Endothelial cell of umbilical vein (primary cell): ENCODE results near the gene MGAT5B. TPM values are rescaled to one million over a fixed set of nuclear protein-coding genes. Genes with fewer than 3 reads are reported as not detected.

Experiments
- BruUV-seq: library from RNA; stranded (reverse); fragments of 400-500 nt; replicated peaks from 2 replicates; lab custom pipeline; 2021; lab: Mats Ljungman, UMichigan
- CTCF ChIA-PET: fragments of 300-600, 350-600 bp; sonication (Branson Sonifier 250); formaldehyde crosslinking; loops from one replicate; lab custom pipeline; 2021; ENCODE audit warnings: antibody characterized with exemption, inconsistent platforms; lab: Charles Lee
- POLR2A ChIA-PET: fragments of 300-600, 350-600 bp; sonication (Branson Sonifier 250); formaldehyde crosslinking; loops from one replicate; lab custom pipeline; 2021; ENCODE audit warnings: antibody characterized with exemption, inconsistent platforms; lab: Charles Lee
- DNase-seq: peaks from one replicate; pipeline ENCODE4 v3.0.0-alpha.2; 2011; ENCODE audit warnings: low read depth, low spot score
- FAIRE-seq: peaks from 2 replicates; lab custom pipeline; 2011; peaks lifted over from hg19 to GRCh38; lab: Jason Lieb, UNC
- H2AFZ ChIP-seq: 2 replicates; pipeline ENCODE4 v1.6.0; 2012; ENCODE audit warnings: low read depth, low read length, control low read depth, inconsistent platforms
- H3K27ac ChIP-seq: 2 replicates; pipeline ENCODE4 v1.5.1; 2011; ENCODE audit warnings: low read depth, mild to moderate bottlenecking, control low read depth, low read length, moderate library complexity; ENCODE audit not compliant: insufficient read depth
- H3K27me3 ChIP-seq, 2 experiments: 2 replicates each; pipeline versions ENCODE4 v1.6.0 to v1.6.1; 2011; ENCODE audit warnings: low read length in 2 of 2, mixed read lengths in 1 of 2; ENCODE audit not compliant: control insufficient read depth in 2 of 2, insufficient read depth in 2 of 2
- H3K36me3 ChIP-seq, 2 experiments: 2 replicates in 1 of 2; 3 replicates in 1 of 2; pipeline ENCODE4 v1.5.1; 2011; ENCODE audit warnings: low read length in 2 of 2, mild to moderate bottlenecking in 1 of 2, moderate library complexity in 1 of 2; ENCODE audit not compliant: control insufficient read depth in 2 of 2, insufficient read depth in 2 of 2; ENCODE audit errors: extremely low read depth in 1 of 2
- H3K4me1 ChIP-seq: 3 replicates; pipeline ENCODE4 v1.5.1; 2011; ENCODE audit warnings: mild to moderate bottlenecking, low read length; ENCODE audit not compliant: control insufficient read depth, insufficient read depth; ENCODE audit errors: extremely low read depth
- H3K4me2 ChIP-seq: 2 replicates; pipeline ENCODE4 v1.6.1; 2011; ENCODE audit warnings: low read length, control low read depth, mixed read lengths; ENCODE audit not compliant: insufficient read depth
- H3K4me3 ChIP-seq, 3 experiments: fragments of 200-600 bp in 1 of 3; sonication (generic), shearing (Covaris generic) in 1 of 3; replicated peaks in 1 of 3; 2 replicates each; pipeline ENCODE4 v1.5.1; 2011 to 2016; ENCODE audit warnings: control low read depth in 3 of 3, low read length in 3 of 3, mild to moderate bottlenecking in 2 of 3, inconsistent platforms in 1 of 3, low read depth in 1 of 3, moderate library complexity in 1 of 3; ENCODE audit not compliant: insufficient read depth in 1 of 3
- H3K79me2 ChIP-seq: 2 replicates; pipeline ENCODE4 v1.6.0; 2012; ENCODE audit warnings: low read length, inconsistent platforms; ENCODE audit not compliant: control insufficient read depth, insufficient read depth
- H3K9ac ChIP-seq: replicated peaks from 2 replicates; pipeline ENCODE3; 2011; ENCODE audit warnings: low read length, control low read depth; ENCODE audit not compliant: insufficient read depth; ENCODE audit errors: extremely low read depth
- H3K9me1 ChIP-seq: replicated peaks from 3 replicates; pipeline ENCODE4 v1.6.0; 2011; ENCODE audit warnings: mild to moderate bottlenecking, low read length; ENCODE audit not compliant: control insufficient read depth, insufficient read depth; ENCODE audit errors: extremely low read depth
- H3K9me3 ChIP-seq: replicated peaks from 2 replicates; pipeline ENCODE4 v1.5.1; 2012; ENCODE audit warnings: low read length, inconsistent platforms; ENCODE audit not compliant: control insufficient read depth, insufficient read depth
- H4K20me1 ChIP-seq: replicated peaks from 2 replicates; pipeline ENCODE3; 2011; ENCODE audit warnings: mild to moderate bottlenecking, low read length; ENCODE audit not compliant: control insufficient read depth, insufficient read depth; ENCODE audit errors: extremely low read depth
- EZH2 ChIP-seq: IDR thresholded peaks from 2 replicates; pipeline ENCODE4 v1.6.1; 2012; ENCODE audit warnings: borderline replicate concordance, low read depth, mild to moderate bottlenecking, moderate library complexity, low read length, inconsistent platforms; ENCODE audit not compliant: severe bottlenecking
- FOS ChIP-seq: IDR thresholded peaks from 2 replicates; pipeline ENCODE4 v1.6.1; 2011; ENCODE audit warnings: mild to moderate bottlenecking, low read length, moderate library complexity, borderline replicate concordance; ENCODE audit not compliant: insufficient read depth
- GATA2 ChIP-seq: IDR thresholded peaks from 2 replicates; pipeline ENCODE4 v1.7.0; 2011; ENCODE audit warnings: low read depth, mild to moderate bottlenecking, moderate library complexity, mixed read lengths, low read length; ENCODE audit not compliant: insufficient read length, insufficient read depth
- JUN ChIP-seq: IDR thresholded peaks from 2 replicates; pipeline ENCODE4 v1.6.1; 2011; ENCODE audit warnings: borderline replicate concordance, low read depth; ENCODE audit not compliant: insufficient read length, insufficient read depth
- MYC ChIP-seq: IDR thresholded peaks from one replicate; pipeline ENCODE4 v1.6.1; 2011; ENCODE audit warnings: mild to moderate bottlenecking, low read depth, low read length
- POLR2A ChIP-seq: IDR thresholded peaks from 2 replicates; pipeline ENCODE4 v1.6.1; 2012; ENCODE audit warnings: low read depth, mild to moderate bottlenecking, control low read depth, low read length
- POLR2AphosphoS5 ChIP-seq: IDR thresholded peaks from 2 replicates; pipeline ENCODE4 v1.6.1; 2012; ENCODE audit warnings: low read depth, mild to moderate bottlenecking, control low read depth, low read length, moderate library complexity; ENCODE audit not compliant: insufficient read depth
- dilution Hi-C: fragments of 300-500 bp; cut with MboI; formaldehyde crosslinking; loops from one replicate; pipeline ENCODE4 v1.15.0; 2019; ENCODE audit warnings: low sequenced_read_pairs; ENCODE audit not compliant: extremely low pct_ligation_motif_present
- intact Hi-C: fragments of 100-400 bp; cut with micrococcal nuclease; formaldehyde crosslinking; loops from one replicate; pipeline ENCODE4 v1.10.0; 2022
- polyA plus RNA-seq, 4 experiments: library from polyadenylated mRNA; depleted of rRNA in 3 of 4; stranded (reverse) in 3 of 4; unstranded in 1 of 4; fragments of >200 nt; gene quantifications; 2 replicates each; pipeline versions ENCODE4 v1.2.1 to v1.2.3, GENCODE V29; 2011 to 2012; ENCODE audit warnings: missing spikeins in 1 of 4
- total RNA-seq: library from RNA; stranded (reverse); gene quantifications from 2 replicates; pipeline ENCODE4 v1.2.3, GENCODE V29; 2021
- TF ChIP-seq, protein P1 (sequence below), 2 donors: IDR thresholded peaks; 1 replicate in 1 of 2; 2 replicates in 1 of 2; pipeline ENCODE4 v1.5.1; 2011; ENCODE audit warnings: low read length in 2 of 2, mild to moderate bottlenecking in 2 of 2, moderate library complexity in 2 of 2, control low read depth in 1 of 2, inconsistent platforms in 1 of 2, low read depth in 1 of 2; ENCODE audit not compliant: insufficient read depth in 1 of 2; ENCODE audit errors: extremely low read depth in 1 of 2
- TF ChIP-seq, protein P2 (sequence below): IDR thresholded peaks from 2 replicates; pipeline ENCODE4 v1.6.1; 2011; ENCODE audit not compliant: insufficient read depth, insufficient read length

The MGAT5B gene
- total and polyA plus RNA-seq, 2 donors (not counting 3 experiments of a cell fraction or from before 2014, with no cell fraction given): 1.7 to 2.1 TPM

DNA sequence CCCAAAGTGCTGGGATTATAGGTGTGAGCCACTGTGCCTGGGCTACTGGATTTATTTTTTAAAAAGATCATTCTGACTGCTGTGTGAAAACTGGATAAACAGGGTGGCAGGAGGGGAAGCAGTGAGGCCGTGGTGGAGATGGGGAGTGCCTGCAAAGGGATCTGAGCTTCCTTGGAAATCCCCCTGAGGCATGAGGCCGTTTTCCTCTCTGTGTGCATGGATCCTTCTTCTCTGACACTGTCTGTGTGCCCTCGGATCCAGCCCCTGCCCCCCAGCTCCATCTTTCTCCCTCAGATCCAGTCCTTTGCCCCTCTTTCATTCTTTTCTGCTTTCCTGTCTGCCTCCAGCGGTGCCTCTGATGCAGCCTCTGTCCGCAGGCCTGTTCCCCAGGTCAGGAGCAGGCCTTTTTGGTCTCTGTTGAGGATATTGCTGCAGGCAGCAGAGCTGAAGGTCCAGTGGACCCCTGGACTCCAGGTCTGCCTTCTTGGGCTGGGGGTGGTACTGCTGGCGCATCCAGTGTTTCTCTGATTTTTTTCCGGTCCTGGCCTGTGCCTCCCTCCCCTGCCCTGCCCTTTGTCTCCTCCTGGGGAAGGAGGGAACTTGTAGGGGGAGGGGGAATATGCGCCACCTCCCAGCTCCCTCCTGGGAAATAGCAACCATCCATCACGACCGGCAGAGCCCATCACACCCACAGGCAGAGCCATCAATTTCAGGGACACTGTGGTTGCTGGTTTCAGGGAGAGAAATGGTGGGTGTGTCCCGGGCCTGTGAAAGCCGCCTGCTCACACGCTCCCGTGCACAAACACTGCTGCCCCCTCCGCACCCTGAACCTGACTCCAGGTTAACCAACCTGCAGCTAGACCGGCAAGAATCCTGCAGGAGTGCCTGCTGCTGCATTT is 17.0 kb downstream of the MGAT5B start:
- Histone ChIP-seq H3K9ac (no peak overlapping the region), H3K4me3 (no peak overlapping the region), H3K4me2 (no peak overlapping the region), H4K20me1 (no peaks in the 10 kb centered on the region), H3K4me1 (no peaks in the 10 kb centered on the region), H3K27me3 (no peaks in the 10 kb centered on the region), H3K27ac (no peak overlapping the region), H3K9me3 (no peaks in the 10 kb centered on the region), H3K9me1 (no peaks in the 10 kb centered on the region), H3K36me3 (no peaks in the 10 kb centered on the region), H3K79me2 (no peaks in the 10 kb centered on the region), H2AFZ (no peak overlapping the region)
- FAIRE-seq (no peak), DNase-seq (no peak)
- CTCF ChIA-PET: interaction anchor here (2.4 to 3.7 kb wide), 2 partner anchors 17 to 171 kb away, joined by 15 to 16 read pairs; partner anchors contain the start of gene MGAT5B
- intact Hi-C loops: no loop called here
- POLR2A ChIA-PET: no interaction called here
- dilution Hi-C loops: no loop called here
- no peak for TF ChIP-seq FOS
- TF ChIP-seq EZH2: no peak
- no peak for TF ChIP-seq GATA2
- no peak for TF ChIP-seq MYC
- no peak for TF ChIP-seq POLR2A
- no peak for TF ChIP-seq JUN
- TF ChIP-seq POLR2AphosphoS5: no peak
- TF ChIP-seq, protein P1, sequence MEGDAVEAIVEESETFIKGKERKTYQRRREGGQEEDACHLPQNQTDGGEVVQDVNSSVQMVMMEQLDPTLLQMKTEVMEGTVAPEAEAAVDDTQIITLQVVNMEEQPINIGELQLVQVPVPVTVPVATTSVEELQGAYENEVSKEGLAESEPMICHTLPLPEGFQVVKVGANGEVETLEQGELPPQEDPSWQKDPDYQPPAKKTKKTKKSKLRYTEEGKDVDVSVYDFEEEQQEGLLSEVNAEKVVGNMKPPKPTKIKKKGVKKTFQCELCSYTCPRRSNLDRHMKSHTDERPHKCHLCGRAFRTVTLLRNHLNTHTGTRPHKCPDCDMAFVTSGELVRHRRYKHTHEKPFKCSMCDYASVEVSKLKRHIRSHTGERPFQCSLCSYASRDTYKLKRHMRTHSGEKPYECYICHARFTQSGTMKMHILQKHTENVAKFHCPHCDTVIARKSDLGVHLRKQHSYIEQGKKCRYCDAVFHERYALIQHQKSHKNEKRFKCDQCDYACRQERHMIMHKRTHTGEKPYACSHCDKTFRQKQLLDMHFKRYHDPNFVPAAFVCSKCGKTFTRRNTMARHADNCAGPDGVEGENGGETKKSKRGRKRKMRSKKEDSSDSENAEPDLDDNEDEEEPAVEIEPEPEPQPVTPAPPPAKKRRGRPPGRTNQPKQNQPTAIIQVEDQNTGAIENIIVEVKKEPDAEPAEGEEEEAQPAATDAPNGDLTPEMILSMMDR (IDR thresholded peaks at IDR 0.05; ENCODE audit: extremely low read depth in 1 of 2, insufficient read depth in 1 of 2, low read depth in 1 of 2, low read length in 2 of 2): no peak
- TF ChIP-seq, protein P2, sequence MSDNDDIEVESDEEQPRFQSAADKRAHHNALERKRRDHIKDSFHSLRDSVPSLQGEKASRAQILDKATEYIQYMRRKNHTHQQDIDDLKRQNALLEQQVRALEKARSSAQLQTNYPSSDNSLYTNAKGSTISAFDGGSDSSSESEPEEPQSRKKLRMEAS: no peak
- BruUV-seq: no TSS peak
